B cell (primary cell): ENCODE data around the gene BEND5. TPM values are rescaled to one million over a fixed set of nuclear protein-coding genes. Genes with fewer than 3 reads are reported as not detected.

Experiments used
- ATAC-seq: fragments of 200-7000 bp; cut with Tn5 transposase; one replicate; pipeline ENCODE4 v1.10.0; 2021; ENCODE audit warnings: low read depth, mild to moderate bottlenecking, moderate number of reproducible peaks, moderate library complexity
- CTCF ChIA-PET: fragments of 350-600 bp; sonication (Branson Sonifier 250); formaldehyde crosslinking; loops from one replicate; lab custom pipeline; 2021; ENCODE audit warnings: antibody characterized with exemption, inconsistent platforms; lab: Charles Lee
- POLR2A ChIA-PET: fragments of 350-600 bp; sonication (Branson Sonifier 250); formaldehyde crosslinking; loops from one replicate; lab custom pipeline; 2021; ENCODE audit warnings: antibody characterized with exemption; lab: Charles Lee
- DNase-seq: peaks from one replicate; pipeline ENCODE4 v3.0.0; 2013
- H2AFZ ChIP-seq: 2 replicates; pipeline ENCODE4 v1.6.1; 2012; ENCODE audit warnings: mild to moderate bottlenecking, low read depth, low read length; ENCODE audit not compliant: insufficient read depth, poor library complexity, severe bottlenecking
- H3K27ac ChIP-seq, 2 donors: 1 replicate in 1 of 2; 2 replicates in 1 of 2; pipeline ENCODE4 v1.5.1; 2012 to 2013; ENCODE audit warnings: low read length in 2 of 2, mild to moderate bottlenecking in 2 of 2, moderate library complexity in 1 of 2
- H3K27me3 ChIP-seq, 4 experiments: fragments of 200-600 bp in 1 of 4; sonication (generic) in 1 of 4; replicated peaks in 1 of 4; 1 replicate in 2 of 4; 2 replicates in 2 of 4; pipeline versions ENCODE4 v1.6.1 to v1.7.0; 2013 to 2016; ENCODE audit warnings: low read length in 3 of 4, mild to moderate bottlenecking in 2 of 4, mixed read lengths in 1 of 4, moderate library complexity in 1 of 4; ENCODE audit not compliant: insufficient read depth in 4 of 4, control insufficient read depth in 3 of 4; ENCODE audit errors: control extremely low read depth in 1 of 4
- H3K36me3 ChIP-seq, 2 experiments: replicated peaks in 1 of 2; 1 replicate in 1 of 2; 2 replicates in 1 of 2; pipeline versions ENCODE4 v1.6.1 to v1.7.1; 2013; ENCODE audit warnings: low read length in 1 of 2; ENCODE audit not compliant: insufficient read depth in 2 of 2, control insufficient read depth in 1 of 2; ENCODE audit errors: control extremely low read depth in 1 of 2, extremely low read depth in 1 of 2
- H3K4me1 ChIP-seq, 2 donors: fragments of 200-600 bp in 1 of 2; sonication (generic) in 1 of 2; 1 replicate in 1 of 2; 2 replicates in 1 of 2; pipeline versions ENCODE4 v1.5.1 to v1.6.1; 2013 to 2017; ENCODE audit warnings: low read length in 2 of 2; ENCODE audit not compliant: control insufficient read depth in 2 of 2, insufficient read depth in 2 of 2
- H3K4me2 ChIP-seq: replicated peaks from 2 replicates; pipeline ENCODE3; 2012; ENCODE audit warnings: mild to moderate bottlenecking, low read depth, low read length; ENCODE audit not compliant: poor library complexity, severe bottlenecking
- H3K4me3 ChIP-seq, 5 experiments: fragments of 200-600 bp in 1 of 5; sonication (generic) in 1 of 5; 1 replicate in 3 of 5; 2 replicates in 2 of 5; pipeline versions ENCODE4 v1.5.1 to v1.7.0; 2011 to 2016; ENCODE audit warnings: low read length in 4 of 5, mild to moderate bottlenecking in 4 of 5, low read depth in 2 of 5, control low read depth in 1 of 5, moderate library complexity in 1 of 5; ENCODE audit not compliant: insufficient read depth in 1 of 5; ENCODE audit errors: control extremely low read depth in 1 of 5, extremely low read depth in 1 of 5
- H3K79me2 ChIP-seq: fragments of 200-600 bp; sonication (generic); one replicate; pipeline ENCODE4 v1.6.0; 2016; ENCODE audit warnings: low read length; ENCODE audit not compliant: control insufficient read depth, insufficient read depth
- H3K9ac ChIP-seq: fragments of 200-600 bp; sonication (generic); 2 replicates; pipeline ENCODE4 v1.6.1; 2017; ENCODE audit warnings: mild to moderate bottlenecking, low read length, moderate library complexity
- H3K9me3 ChIP-seq, 3 donors: one replicate each; pipeline versions ENCODE4 v1.6.1 to v1.7.1; 2013; ENCODE audit warnings: low read length in 2 of 3; ENCODE audit not compliant: control insufficient read depth in 2 of 3, insufficient read depth in 1 of 3; ENCODE audit errors: control extremely low read depth in 1 of 3
- H4K20me1 ChIP-seq: 2 replicates; pipeline ENCODE4 v1.6.0; 2012; ENCODE audit warnings: mild to moderate bottlenecking, low read length; ENCODE audit not compliant: insufficient read depth, control insufficient read depth, poor library complexity, severe bottlenecking
- H3K27ac Mint-ChIP-seq: one replicate; pipeline ENCODE4 v1.8.0; 2021; ENCODE audit warnings: mixed read lengths
- H3K27me3 Mint-ChIP-seq: one replicate; pipeline ENCODE4 v1.8.0; 2021; ENCODE audit warnings: mixed read lengths
- H3K4me1 Mint-ChIP-seq: one replicate; pipeline ENCODE4 v1.8.0; 2021; ENCODE audit warnings: mixed read lengths
- H3K4me3 Mint-ChIP-seq: one replicate; pipeline ENCODE4 v1.8.0; 2021; ENCODE audit warnings: mixed read lengths
- H3K9me3 Mint-ChIP-seq: one replicate; pipeline ENCODE4 v1.8.0; 2022; ENCODE audit warnings: mixed read lengths; ENCODE audit not compliant: insufficient read depth
- CTCF ChIP-seq: fragments of 200-600 bp; IDR thresholded peaks from one replicate; pipeline ENCODE4 v1.8.0; 2022; ENCODE audit warnings: antibody characterized with exemption, mild to moderate bottlenecking
- EZH2 ChIP-seq: IDR thresholded peaks from 2 replicates; pipeline ENCODE4 v1.6.1; 2012; ENCODE audit warnings: borderline replicate concordance, low read depth, mild to moderate bottlenecking, moderate library complexity, low read length; ENCODE audit not compliant: insufficient read depth, poor library complexity, severe bottlenecking
- WGBS: methylation state at CpG from one replicate; pipeline ENCODE4 v1.1.5; 2013; ENCODE audit warnings: missing lambda C conversion rate; ENCODE audit not compliant: insufficient coverage; 5-methylcytosine and 5-hydroxymethylcytosine counted together
- intact Hi-C: fragments of 100-400 bp; cut with micrococcal nuclease; formaldehyde crosslinking; loops from one replicate; pipeline ENCODE4 v1.10.0; 2022
- polyA plus RNA-seq: library from polyadenylated mRNA; depleted of rRNA; stranded (reverse); fragments of >200 nt; gene quantifications from 2 replicates; pipeline ENCODE4 v1.2.3, GENCODE V29; 2012
- total RNA-seq, 2 donors: library from RNA; stranded (reverse); fragments of 120-200 nt in 1 of 2; gene quantifications; 1 replicate in 1 of 2; 2 replicates in 1 of 2; pipeline versions ENCODE4 v1.2.3 to v1.2.4, GENCODE V29; 2013 to 2022

Gene BEND5
- total and polyA plus RNA-seq, 2 donors (not counting 1 experiment from before 2014, with no cell fraction given) = 19.5 to 19.7 TPM

GRCh38 chr1:48720929-48721328, 55.8 kb downstream of the BEND5 start:
- H3K9me3 Mint-ChIP-seq = no peaks in the 10 kb centered on the region
- Histone ChIP-seq H3K9ac (no peak overlapping the region), H3K79me2 (no peaks in the 10 kb centered on the region), H2AFZ (no peak overlapping the region), H3K4me2 (no peak overlapping the region), H3K27ac (no peak overlapping the region), H3K27me3 (no peaks in the 10 kb centered on the region), H3K9me3 (no peaks in the 10 kb centered on the region), H4K20me1 (no peaks in the 10 kb centered on the region), H3K4me3 (no peak overlapping the region), H3K4me1 (no peaks in the 10 kb centered on the region), H3K36me3 (no peaks in the 10 kb centered on the region)
- ATAC-seq = no peak
- ChIA-PET POLR2A (no interaction called here), CTCF (interaction anchor here (1.4 kb wide), 1 partner anchor 97 kb away, joined by 3 read pairs; no protein-coding TSS in a partner anchor)
- no peak for TF ChIP-seq EZH2
- no peak for TF ChIP-seq CTCF
- intact Hi-C loops = no loop called here
- no peak for DNase-seq
- no peak overlapping the region for H3K4me3 Mint-ChIP-seq
- no peaks in the 10 kb centered on the region for H3K27me3 Mint-ChIP-seq
- H3K4me1 Mint-ChIP-seq = no peaks in the 10 kb centered on the region
- H3K27ac Mint-ChIP-seq = no peak overlapping the region

- no peaks in the 10 kb centered on the region for H3K79me2 ChIP-seq
- 96% methylated on average over 3 of the region's 4 CpGs for WGBS
These were observed 58.0 kb downstream of the BEND5 start for GRCh38 chr1:48718705-48719104.

More at GRCh38 chr1:48718705-48719104, 58.0 kb downstream of the BEND5 start:
- Histone ChIP-seq H2AFZ (no peak overlapping the region), H3K27ac (no peak overlapping the region), H3K36me3 (no peaks in the 10 kb centered on the region), H4K20me1 (no peaks in the 10 kb centered on the region), H3K4me2 (no peak overlapping the region), H3K9me3 (no peaks in the 10 kb centered on the region), H3K27me3 (no peaks in the 10 kb centered on the region), H3K4me1 (no peaks in the 10 kb centered on the region), H3K4me3 (no peak overlapping the region), H3K9ac (no peak overlapping the region)
- H3K4me1 Mint-ChIP-seq = no peaks in the 10 kb centered on the region
- no peak overlapping the region for H3K27ac Mint-ChIP-seq
- ChIA-PET POLR2A (no interaction called here), CTCF (interaction anchor here (1.2 to 1.8 kb wide), 2 partner anchors 22 to 41 kb away, joined by 3 to 5 read pairs; no protein-coding TSS in a partner anchor)
- no peak overlapping the region for H3K4me3 Mint-ChIP-seq
- no peaks in the 10 kb centered on the region for H3K27me3 Mint-ChIP-seq
- TF ChIP-seq CTCF (no peak), EZH2 (no peak)
- intact Hi-C loops = no loop called here
- no peak for ATAC-seq
- no peaks in the 10 kb centered on the region for H3K9me3 Mint-ChIP-seq
- no peak for DNase-seq
